KMS-11 (cell line): ENCODE results near the gene TTC39C.

Source experiments
- H2AFZ ChIP-seq: fragments of 200-600 bp; sonication (generic); 2 replicates; pipeline ENCODE4 v1.6.1; 2016; ENCODE audit warnings: antibody characterized with exemption, mixed run types, low read depth
- H3K27ac ChIP-seq: fragments of 200-600 bp; sonication (generic); 2 replicates; pipeline ENCODE4 v1.6.1; 2016; ENCODE audit warnings: mild to moderate bottlenecking, mixed run types
- H3K27me3 ChIP-seq: fragments of 200-600 bp; sonication (generic); 2 replicates; pipeline ENCODE4 v1.6.1; 2017; ENCODE audit warnings: mild to moderate bottlenecking, low read depth, mixed run types, moderate library complexity; ENCODE audit not compliant: insufficient read depth
- H3K36me3 ChIP-seq: fragments of 200-600 bp; sonication (generic); 2 replicates; pipeline ENCODE4 v1.6.1; 2017; ENCODE audit warnings: mild to moderate bottlenecking, mixed run types; ENCODE audit not compliant: insufficient read depth
- H3K4me1 ChIP-seq: fragments of 200-600 bp; sonication (generic); 2 replicates; pipeline ENCODE4 v1.6.1; 2016; ENCODE audit warnings: mild to moderate bottlenecking, low read depth, mixed run types; ENCODE audit not compliant: poor library complexity, severe bottlenecking
- H3K4me2 ChIP-seq: fragments of 200-600 bp; sonication (generic); 2 replicates; pipeline ENCODE4 v1.7.0; 2016; ENCODE audit warnings: mild to moderate bottlenecking, mixed run types
- H3K4me3 ChIP-seq: fragments of 200-600 bp; sonication (generic); IDR thresholded peaks from 2 replicates; pipeline ENCODE4 v1.6.1; 2017; ENCODE audit warnings: low read depth, low read length, mixed read lengths; ENCODE audit not compliant: insufficient read depth
- H3K79me2 ChIP-seq: fragments of 200-600 bp; sonication (generic); 2 replicates; pipeline ENCODE4 v1.6.1; 2016; ENCODE audit warnings: low read depth, mixed run types; ENCODE audit not compliant: insufficient read depth
- H3K9ac ChIP-seq: fragments of 200-600 bp; sonication (generic); 2 replicates; pipeline ENCODE4 v1.6.1; 2016; ENCODE audit warnings: mild to moderate bottlenecking, mixed run types
- H4K20me1 ChIP-seq: fragments of 200-600 bp; sonication (generic); 2 replicates; pipeline ENCODE4 v1.6.1; 2016; ENCODE audit warnings: mild to moderate bottlenecking, mixed run types; ENCODE audit not compliant: insufficient read depth
- CTCF ChIP-seq: fragments of 200-600 bp; sonication (generic); conservative IDR thresholded peaks from 2 replicates; pipeline ENCODE4 v1.6.1; 2017; ENCODE audit warnings: low read depth, mild to moderate bottlenecking, antibody characterized with exemption, low read length, moderate library complexity, mixed read lengths

Gene TTC39C

GRCh38 chr18:24003288-24003687 is 11.3 kb upstream of the TTC39C start:
- H3K36me3 ChIP-seq = no peaks in the 10 kb centered on the region
- no peaks in the 10 kb centered on the region for H4K20me1 ChIP-seq
- H3K27me3 ChIP-seq = no peaks in the 10 kb centered on the region
- no peak overlapping the region for H3K9ac ChIP-seq
- no peaks in the 10 kb centered on the region for H3K79me2 ChIP-seq
- H3K4me1 ChIP-seq = no peaks in the 10 kb centered on the region
- no peak overlapping the region for H3K4me2 ChIP-seq
- H3K4me3 ChIP-seq = no peak overlapping the region
- no peak overlapping the region for H2AFZ ChIP-seq
- H3K27ac ChIP-seq = no peak overlapping the region
- TF ChIP-seq CTCF = no peak

DNA sequence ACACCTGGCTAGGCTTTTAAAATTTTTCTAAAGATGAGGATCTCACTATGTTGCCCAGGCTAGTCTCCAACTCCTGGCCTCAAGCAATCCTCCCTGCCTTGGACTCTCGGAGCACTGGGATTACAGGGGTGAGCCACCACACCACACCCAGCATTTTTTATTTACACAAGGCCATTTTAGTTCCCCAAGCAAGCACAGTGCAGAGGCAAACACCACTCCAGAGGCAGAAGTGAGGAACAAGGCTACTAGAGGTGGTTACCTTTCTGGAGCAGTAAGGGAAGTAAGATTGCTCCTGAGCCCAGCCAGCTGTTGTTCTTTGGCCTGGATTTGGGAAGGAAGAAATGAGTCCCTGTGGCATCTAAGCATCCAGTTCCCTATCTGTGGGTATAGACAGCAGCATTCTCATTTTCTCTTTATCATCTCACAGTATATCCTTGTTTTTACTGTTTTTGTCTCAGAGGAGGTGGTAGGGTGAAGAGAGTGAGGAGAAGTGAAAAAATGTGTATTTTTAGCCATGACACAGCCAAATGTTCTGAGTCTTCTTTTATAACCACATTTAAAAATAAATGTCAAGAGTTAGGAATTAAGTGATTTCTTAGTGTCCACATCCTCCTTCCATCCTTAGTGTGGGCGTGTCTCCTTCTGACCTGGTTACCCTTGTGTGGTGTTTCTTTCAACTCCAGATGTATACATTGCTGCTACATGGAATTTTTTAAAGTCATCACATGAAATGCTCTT is 10.5 kb upstream of the TTC39C start:
- no peak overlapping the region for H3K4me2 ChIP-seq
- no peak overlapping the region for H3K9ac ChIP-seq
- TF ChIP-seq CTCF = no peak
- H2AFZ ChIP-seq = no peak overlapping the region
- no peaks in the 10 kb centered on the region for H4K20me1 ChIP-seq
- no peaks in the 10 kb centered on the region for H3K79me2 ChIP-seq
- no peak overlapping the region for H3K27ac ChIP-seq
- no peaks in the 10 kb centered on the region for H3K27me3 ChIP-seq
- peaks cover 7% of the 10 kb centered on the region for H3K4me1 ChIP-seq
- no peaks in the 10 kb centered on the region for H3K36me3 ChIP-seq
- H3K4me3 ChIP-seq = no peak overlapping the region

DNA sequence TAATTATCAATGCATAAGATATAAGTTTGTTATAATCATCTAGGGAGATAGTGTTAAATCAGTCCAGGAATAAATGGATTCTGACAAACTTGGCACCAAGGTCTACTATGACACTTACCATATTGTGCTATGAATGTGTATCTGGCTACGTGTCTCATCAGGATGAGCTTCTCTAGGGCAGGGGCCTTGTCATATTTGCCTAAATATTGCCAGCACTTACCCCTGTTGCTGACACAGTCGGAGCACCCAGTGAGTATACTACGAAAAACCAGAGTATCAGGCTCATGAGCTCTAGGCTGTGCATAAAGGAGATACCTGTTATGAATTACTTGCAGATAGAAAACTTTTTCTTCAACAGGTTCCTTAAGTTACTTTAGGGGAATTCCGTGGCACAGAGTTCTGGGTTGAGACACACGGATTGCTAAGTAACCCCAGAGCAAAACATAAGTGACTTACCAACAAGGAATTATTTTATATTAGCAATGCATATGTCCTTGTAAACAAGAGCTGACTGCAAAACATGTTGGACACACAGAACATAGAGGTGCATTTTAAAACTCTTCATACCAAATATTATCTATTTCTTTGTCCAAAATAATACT is 7.7 kb upstream of the TTC39C start:
- H2AFZ ChIP-seq = no peak overlapping the region
- H3K4me3 ChIP-seq = no peak overlapping the region
- H3K79me2 ChIP-seq = no peaks in the 10 kb centered on the region
- H3K4me2 ChIP-seq = no peak overlapping the region
- no peaks in the 10 kb centered on the region for H4K20me1 ChIP-seq
- no peaks in the 10 kb centered on the region for H3K27me3 ChIP-seq
- no peak for TF ChIP-seq CTCF
- no peak overlapping the region for H3K9ac ChIP-seq
- H3K36me3 ChIP-seq = no peaks in the 10 kb centered on the region
- no peak overlapping the region for H3K27ac ChIP-seq
- peaks cover 34% of the 10 kb centered on the region for H3K4me1 ChIP-seq

DNA sequence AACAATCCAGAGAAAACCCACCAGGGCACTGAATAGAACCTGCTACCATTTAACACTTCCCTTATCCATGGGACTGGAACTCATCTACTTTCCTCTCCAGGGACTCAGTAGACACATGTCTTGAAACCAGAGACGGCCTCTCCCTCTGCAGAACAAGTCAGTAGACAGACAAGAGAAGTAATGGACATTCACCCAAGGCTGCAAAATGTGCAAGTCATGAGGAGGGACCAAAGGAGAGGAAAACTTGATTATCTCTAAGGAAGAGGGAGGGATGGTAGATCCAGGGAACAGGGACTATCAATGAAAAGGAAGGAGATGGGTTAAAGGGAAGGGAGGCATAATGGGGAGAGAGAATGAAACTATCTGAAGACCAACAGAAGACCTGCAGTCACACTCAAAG is 5.3 kb upstream of the TTC39C start:
- no peaks in the 10 kb centered on the region for H3K79me2 ChIP-seq
- H3K27me3 ChIP-seq = peaks cover 9% of the 10 kb centered on the region
- no peaks in the 10 kb centered on the region for H4K20me1 ChIP-seq
- no peak overlapping the region for H2AFZ ChIP-seq
- H3K4me2 ChIP-seq = peak overlapping the region; percentile 61; the same call in 1 of the 2 replicates
- no peak overlapping the region for H3K4me3 ChIP-seq
- no peak overlapping the region for H3K27ac ChIP-seq
- no peak for TF ChIP-seq CTCF
- H3K9ac ChIP-seq = no peak overlapping the region
- peaks cover 47% of the 10 kb centered on the region for H3K4me1 ChIP-seq
- H3K36me3 ChIP-seq = no peaks in the 10 kb centered on the region
